GM18498 (cell line): ENCODE data around the gene DOCK4.

Experiments used
- ATAC-seq: cut with Tn5 transposase; IDR thresholded peaks from one replicate; pipeline ENCODE4 v1.9.1; 2021; ENCODE audit warnings: mild to moderate bottlenecking, moderate library complexity; ENCODE audit not compliant: unreplicated experiment

Gene DOCK4

GRCh38 chr7:112193915-112194502 lies 12.2 kb downstream of the DOCK4 start:
- ATAC-seq: no peak

DNA sequence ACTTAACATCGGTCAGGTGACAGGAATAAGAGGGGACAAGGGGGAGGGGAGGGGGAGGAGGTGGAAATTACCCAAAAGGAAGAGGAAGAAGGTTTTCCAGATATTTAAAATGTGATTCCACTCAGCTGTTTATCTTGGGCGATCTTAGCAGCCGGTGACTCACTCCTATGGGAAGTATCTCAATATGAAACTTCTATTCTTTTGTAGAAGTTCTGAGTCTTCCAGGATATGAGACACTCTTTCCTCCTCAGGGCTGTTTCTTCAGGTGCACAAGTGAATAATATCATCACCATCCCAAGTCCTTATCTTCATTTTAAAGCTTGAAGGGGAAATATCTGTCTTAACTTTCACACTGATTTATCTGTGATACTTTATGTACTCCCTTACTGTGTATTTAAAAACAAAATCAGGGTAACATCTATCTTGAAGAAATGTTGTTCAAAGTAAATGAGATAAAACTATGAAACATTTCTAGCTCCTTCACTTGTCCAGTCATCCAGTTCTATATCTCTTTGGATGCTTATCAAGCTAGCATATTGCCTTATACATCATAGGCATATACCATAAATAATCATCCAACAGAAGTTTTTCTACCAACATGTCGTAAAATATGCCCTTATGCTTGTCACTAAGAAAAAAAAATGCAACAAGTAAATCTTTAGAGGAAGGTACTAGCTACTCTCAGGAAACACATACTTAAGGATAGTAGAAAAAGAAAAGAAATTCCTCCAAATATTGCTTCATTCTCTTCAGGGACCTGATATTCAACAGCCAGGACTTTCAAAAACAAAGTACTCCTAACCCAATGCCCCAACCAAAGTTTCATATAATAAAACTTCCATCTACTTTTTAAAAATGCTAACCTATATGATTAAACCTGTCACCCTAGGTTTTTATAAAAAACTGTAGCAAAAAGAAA lies 13.7 kb downstream of the DOCK4 start:
- no peak for ATAC-seq

GRCh38 chr7:112190120-112190519 lies 16.1 kb downstream of the DOCK4 start:
- no peak for ATAC-seq

DNA sequence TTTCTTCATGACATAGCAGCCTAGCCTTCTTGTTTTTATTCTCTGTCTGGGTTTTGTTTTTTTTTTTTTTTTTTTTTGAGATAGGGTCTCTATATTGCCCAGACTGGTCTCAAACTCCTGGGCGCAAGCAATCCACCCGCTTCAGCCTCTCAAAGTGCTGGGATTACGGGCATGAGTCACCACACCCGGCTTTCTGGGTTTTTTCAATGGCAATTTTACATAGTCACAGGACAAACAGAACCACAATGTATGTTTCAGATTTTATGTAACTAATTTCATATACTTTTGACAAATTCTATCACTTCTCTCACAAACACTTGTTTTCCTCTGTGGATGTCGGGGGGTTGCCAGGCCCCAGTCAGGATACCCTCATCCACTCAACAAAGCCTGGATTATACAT lies 16.5 kb downstream of the DOCK4 start:
- no peak for ATAC-seq

- ATAC-seq: no peak
Observed at GRCh38 chr7:112188257-112188656, 17.9 kb downstream of the DOCK4 start.

GRCh38 chr7:112186300-112186699 lies 19.9 kb downstream of the DOCK4 start:
- ATAC-seq: no peak

- ATAC-seq: no peak
Observed at GRCh38 chr7:112185005-112185834, 21.0 kb downstream of the DOCK4 start.

DNA sequence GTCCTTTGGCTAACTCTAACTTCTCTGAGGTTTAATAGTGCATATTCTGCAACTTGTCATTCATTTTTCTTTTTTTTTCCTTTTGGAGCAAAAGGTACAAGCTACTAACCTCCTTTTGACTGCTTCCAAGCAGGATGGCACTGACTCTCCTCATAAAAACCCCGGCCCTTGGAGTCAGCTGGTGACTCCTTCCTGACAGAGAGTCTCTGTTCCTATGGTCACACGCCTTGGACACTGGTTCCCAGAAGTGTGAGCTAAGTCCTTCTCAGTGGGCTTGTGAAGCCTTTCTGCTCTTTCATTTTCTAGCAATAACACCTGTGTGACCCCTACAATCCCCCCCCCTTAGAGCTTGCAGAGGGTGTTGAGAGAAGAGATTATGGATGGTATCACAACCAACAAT lies 21.7 kb downstream of the DOCK4 start:
- ATAC-seq: no peak

- no peak for ATAC-seq
Observed at GRCh38 chr7:112183266-112183665, 22.9 kb downstream of the DOCK4 start.

DNA sequence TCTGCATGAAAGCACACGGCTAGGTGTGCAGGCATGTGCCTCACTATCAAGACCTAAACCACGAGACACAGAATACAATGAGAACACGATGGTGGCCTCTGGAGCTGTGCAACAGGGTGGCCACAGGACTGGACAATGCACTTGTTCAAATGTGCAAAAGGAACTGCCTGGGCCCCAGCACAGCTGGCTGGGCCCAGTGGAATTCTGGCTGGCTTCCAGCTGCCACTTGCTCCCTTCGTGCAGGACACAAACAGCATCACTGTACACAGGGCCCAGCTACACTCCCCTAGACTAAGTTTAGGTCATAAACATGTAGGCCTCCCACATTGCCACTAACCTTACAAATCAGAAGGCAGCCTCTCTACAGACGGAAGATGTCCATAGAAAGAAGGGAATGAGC lies 23.4 kb downstream of the DOCK4 start:
- no peak for ATAC-seq

- no peak for ATAC-seq
Observed at GRCh38 chr7:112180223-112180622, 26.0 kb downstream of the DOCK4 start.

DNA sequence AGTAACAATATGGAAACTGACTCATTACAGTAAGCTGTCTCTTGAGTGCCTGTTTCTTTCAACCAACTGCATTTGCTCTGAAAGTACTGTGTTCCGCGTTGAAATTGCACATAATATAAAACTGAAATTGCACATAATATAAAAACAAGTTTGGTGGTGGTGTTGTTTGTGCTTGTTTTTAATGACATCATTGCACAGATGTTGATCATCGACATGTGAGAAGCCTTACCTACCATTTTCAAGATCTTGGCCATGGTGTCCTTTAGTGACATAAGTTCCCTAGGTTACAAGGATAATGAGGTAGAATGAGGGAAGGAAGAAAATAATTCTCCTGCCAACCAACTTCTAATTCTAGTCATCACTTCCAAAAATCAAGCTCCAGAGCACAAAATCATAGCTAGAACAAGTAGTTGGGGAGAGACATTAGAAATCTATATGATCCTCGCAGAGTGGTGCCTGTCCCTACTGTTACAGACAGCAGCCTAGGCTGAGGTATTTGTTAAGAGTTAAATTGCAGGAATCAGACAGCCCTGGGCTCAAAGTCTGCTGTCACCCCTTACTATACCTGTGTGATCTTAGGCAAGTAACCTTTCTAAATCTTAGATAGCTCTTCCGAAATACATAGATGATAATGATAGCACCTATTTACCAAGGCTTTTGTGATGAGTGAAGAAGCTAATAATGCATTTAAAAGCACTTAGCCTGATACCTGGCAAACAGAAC lies 29.3 kb downstream of the DOCK4 start:
- ATAC-seq: no peak

DNA sequence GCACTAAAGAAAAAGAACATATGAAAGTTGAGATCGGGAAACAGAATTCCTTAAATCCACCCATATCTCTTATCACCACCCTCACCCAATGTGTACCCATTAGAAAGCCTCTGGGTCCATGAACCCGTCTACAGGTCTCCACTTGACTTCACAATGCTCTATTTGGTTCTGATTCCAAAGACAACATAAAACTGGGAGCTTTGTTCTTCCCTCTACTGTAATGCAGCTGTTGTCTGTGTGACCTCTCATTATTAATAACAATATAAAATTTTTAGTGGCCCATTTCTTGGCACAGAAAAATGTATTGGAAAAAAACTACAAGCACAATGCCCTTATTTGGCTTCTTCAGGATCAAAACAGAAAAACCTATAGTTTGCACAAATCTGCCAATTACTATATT lies 30.0 kb downstream of the DOCK4 start:
- ATAC-seq: no peak

GRCh38 chr7:112174192-112174591 lies 32.0 kb downstream of the DOCK4 start:
- no peak for ATAC-seq

GRCh38 chr7:112173568-112173905 lies 32.7 kb downstream of the DOCK4 start:
- no peak for ATAC-seq

GRCh38 chr7:112172870-112173567 lies 33.2 kb downstream of the DOCK4 start:
- ATAC-seq: no peak

GRCh38 chr7:112171673-112172072 lies 34.5 kb downstream of the DOCK4 start:
- ATAC-seq: no peak

DNA sequence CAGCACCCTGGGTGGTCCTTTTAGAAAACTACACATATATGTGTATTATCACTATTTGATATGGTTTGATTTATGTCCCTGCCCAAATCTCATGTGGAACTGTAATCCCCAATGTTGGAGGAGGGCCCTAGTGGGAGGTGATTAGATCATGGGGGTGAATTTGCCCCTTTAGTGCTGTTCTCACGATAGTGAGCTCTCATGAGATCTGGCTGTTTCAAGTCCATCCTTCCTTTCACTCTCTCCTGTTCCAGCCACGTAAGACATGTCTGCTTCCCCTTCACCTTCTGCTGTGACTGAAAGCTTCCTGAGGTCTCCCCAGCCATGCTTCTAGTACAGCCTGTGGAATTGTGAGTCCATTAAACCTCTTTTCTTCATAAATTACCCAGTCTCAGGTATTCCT lies 37.3 kb downstream of the DOCK4 start:
- ATAC-seq: no peak

GRCh38 chr7:112167147-112167546 lies 39.1 kb downstream of the DOCK4 start:
- no peak for ATAC-seq

DNA sequence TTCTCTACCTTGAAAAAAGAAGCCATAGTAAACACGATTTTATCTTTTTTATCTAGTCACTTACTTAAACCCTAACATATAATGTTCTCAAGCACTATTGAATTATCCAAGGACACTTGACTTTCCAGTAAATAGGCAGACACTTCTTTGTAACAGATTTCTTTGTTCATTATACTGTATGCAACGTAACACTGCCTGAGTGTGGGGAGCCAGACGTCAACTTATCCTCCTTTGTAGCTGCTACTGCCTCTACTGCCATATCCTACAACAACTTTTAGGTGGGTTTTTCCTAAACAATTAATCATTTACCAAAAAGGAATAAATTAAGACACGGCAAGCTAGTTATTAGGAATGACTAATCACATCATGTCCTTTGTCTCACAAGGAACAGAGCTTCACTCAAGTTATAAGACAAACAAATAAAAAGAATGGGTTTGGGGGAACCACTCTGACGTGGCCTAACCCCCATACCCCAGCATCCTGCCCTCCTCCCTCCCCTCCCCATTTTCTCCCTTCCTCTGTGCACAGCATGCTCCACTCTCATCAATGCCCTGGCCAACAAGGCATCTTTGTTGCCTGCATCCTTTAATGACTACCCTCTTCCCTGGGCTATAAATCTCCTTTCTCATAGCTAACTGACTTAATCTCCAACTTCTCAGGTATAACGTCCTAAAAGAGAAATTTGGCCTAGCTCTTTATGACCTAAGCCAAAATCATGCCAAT lies 43.3 kb downstream of the DOCK4 start:
- ATAC-seq: no peak
